H1 (cell line): Measurements from ENCODE around the gene SPPL3. TPM values are rescaled to one million over a fixed set of nuclear protein-coding genes. Genes with fewer than 3 reads are reported as not detected.

Experiments
- CTCF ChIA-PET: fragments of 300-600 bp; sonication (Branson Sonifier 250); formaldehyde crosslinking; loops from one replicate; lab custom pipeline; 2021; ENCODE audit not compliant: partially characterized antibody; lab: Charles Lee
- POLR2A ChIA-PET: fragments of 300-600 bp; sonication (Branson Sonifier 250); formaldehyde crosslinking; loops from one replicate; lab custom pipeline; 2021; ENCODE audit warnings: inconsistent platforms; ENCODE audit not compliant: partially characterized antibody; lab: Charles Lee
- DNase-seq, 2 experiments: peaks; one replicate each; pipeline versions ENCODE4 v3.0.0 to v3.0.0-alpha.2; 2010 to 2022; ENCODE audit warnings: low spot score in 2 of 2, low read depth in 1 of 2, mixed read lengths in 1 of 2
- FAIRE-seq: peaks from 2 replicates; lab custom pipeline; 2011; peaks lifted over from hg19 to GRCh38; lab: Jason Lieb, UNC
- H2AFZ ChIP-seq: 2 replicates; pipeline ENCODE4 v1.8.1; 2012; ENCODE audit warnings: low read length, inconsistent platforms
- H2AK5ac ChIP-seq: 2 replicates; pipeline ENCODE4 v1.6.1; 2013; ENCODE audit warnings: low read depth, low read length
- H2BK120ac ChIP-seq: replicated peaks from 2 replicates; pipeline ENCODE3; 2013; ENCODE audit warnings: low read depth, low read length, inconsistent platforms
- H2BK12ac ChIP-seq: 2 replicates; pipeline ENCODE4 v1.6.1; 2013; ENCODE audit warnings: low read depth, low read length
- H2BK15ac ChIP-seq: 2 replicates; pipeline ENCODE4 v1.6.1; 2013; ENCODE audit warnings: low read length
- H2BK20ac ChIP-seq: 2 replicates; pipeline ENCODE4 v1.6.1; 2013; ENCODE audit warnings: low read length
- H2BK5ac ChIP-seq: 2 replicates; pipeline ENCODE4 v1.6.1; 2013; ENCODE audit warnings: low read depth, low read length
- H3K14ac ChIP-seq: 2 replicates; pipeline ENCODE4 v1.6.1; 2013; ENCODE audit warnings: inconsistent platforms; ENCODE audit not compliant: insufficient read length
- H3K18ac ChIP-seq: 2 replicates; pipeline ENCODE4 v1.6.1; 2013; ENCODE audit warnings: low read length; ENCODE audit errors: extremely low read depth
- H3K23ac ChIP-seq: 2 replicates; pipeline ENCODE4 v1.6.1; 2013; ENCODE audit warnings: inconsistent platforms; ENCODE audit not compliant: insufficient read length
- H3K23me2 ChIP-seq: 2 replicates; pipeline ENCODE4 v1.6.1; 2013; ENCODE audit warnings: low read depth, low read length
- H3K27ac ChIP-seq: 2 replicates; pipeline ENCODE4 v1.6.1; 2011; ENCODE audit warnings: low read depth, low read length, inconsistent platforms
- H3K27me3 ChIP-seq, 4 experiments: replicated peaks in 1 of 4; 1 replicate in 1 of 4; 2 replicates in 3 of 4; pipeline versions ENCODE4 v1.6.1 to v1.8.1; 2011 to 2013; ENCODE audit warnings: low read length in 3 of 4, mild to moderate bottlenecking in 3 of 4, inconsistent platforms in 2 of 4, mixed read lengths in 2 of 4, moderate library complexity in 1 of 4; ENCODE audit not compliant: control insufficient read depth in 3 of 4, insufficient read depth in 3 of 4; ENCODE audit errors: extremely low read depth in 1 of 4
- H3K36me3 ChIP-seq, 4 experiments: 2 replicates each; pipeline versions ENCODE4 v1.6.1 to v1.8.1; 2011 to 2013; ENCODE audit warnings: mild to moderate bottlenecking in 4 of 4, low read length in 3 of 4, moderate library complexity in 2 of 4, control low read depth in 1 of 4, inconsistent platforms in 1 of 4; ENCODE audit not compliant: insufficient read depth in 4 of 4, control insufficient read depth in 2 of 4
- H3K4ac ChIP-seq: replicated peaks from 2 replicates; pipeline ENCODE3; 2013; ENCODE audit warnings: low read length, low read depth, mixed read lengths, inconsistent platforms; ENCODE audit not compliant: insufficient read length
- H3K4me1 ChIP-seq, 4 experiments: replicated peaks in 1 of 4; 1 replicate in 1 of 4; 2 replicates in 3 of 4; pipeline versions ENCODE4 v1.6.1 to v1.8.1; 2011 to 2013; ENCODE audit warnings: low read length in 3 of 4, inconsistent platforms in 2 of 4, mixed read lengths in 1 of 4; ENCODE audit not compliant: insufficient read depth in 4 of 4, control insufficient read depth in 3 of 4
- H3K4me2 ChIP-seq, 2 experiments: 2 replicates each; pipeline versions ENCODE4 v1.6.1 to v1.8.1; 2011 to 2013; ENCODE audit warnings: low read depth in 2 of 2, low read length in 2 of 2, control low read depth in 1 of 2, inconsistent platforms in 1 of 2, mild to moderate bottlenecking in 1 of 2; ENCODE audit not compliant: insufficient read depth in 1 of 2
- H3K4me3 ChIP-seq, 4 experiments: fragments of 200-600, 300-600 bp in 1 of 4; sonication (generic), shearing (Covaris generic), sonication (Bioruptor Twin) in 1 of 4; 2 replicates each; pipeline versions ENCODE4 v1.5.1 to v1.8.1; 2011 to 2016; ENCODE audit warnings: low read length in 4 of 4, low read depth in 3 of 4, control low read depth in 2 of 4, inconsistent platforms in 2 of 4, mild to moderate bottlenecking in 2 of 4, mixed read lengths in 1 of 4, moderate library complexity in 1 of 4; ENCODE audit not compliant: insufficient read depth in 2 of 4; ENCODE audit errors: extremely low read depth in 1 of 4
- H3K56ac ChIP-seq: replicated peaks from 2 replicates; pipeline ENCODE3; 2013; ENCODE audit warnings: low read depth, mild to moderate bottlenecking, mixed read lengths, low read length, inconsistent platforms; ENCODE audit not compliant: insufficient read length
- H3K79me1 ChIP-seq: 2 replicates; pipeline ENCODE4 v1.6.1; 2013; ENCODE audit warnings: low read depth, low read length, control low read depth
- H3K79me2 ChIP-seq, 2 experiments: 2 replicates each; pipeline versions ENCODE4 v1.6.1 to v1.8.1; 2012 to 2013; ENCODE audit warnings: low read length in 2 of 2, mild to moderate bottlenecking in 2 of 2, inconsistent platforms in 1 of 2; ENCODE audit not compliant: insufficient read depth in 2 of 2, control insufficient read depth in 1 of 2
- H3K9ac ChIP-seq, 4 experiments: replicated peaks in 1 of 4; 1 replicate in 1 of 4; 2 replicates in 3 of 4; pipeline versions ENCODE4 v1.6.1 to v1.8.1; 2011 to 2013; ENCODE audit warnings: low read depth in 3 of 4, low read length in 3 of 4, control low read depth in 2 of 4, mild to moderate bottlenecking in 2 of 4, moderate library complexity in 2 of 4, inconsistent platforms in 1 of 4; ENCODE audit errors: extremely low read depth in 1 of 4
- H3K9me3 ChIP-seq, 2 experiments: 2 replicates each; pipeline versions ENCODE4 v1.6.1 to v1.8.1; 2012 to 2013; ENCODE audit warnings: mild to moderate bottlenecking in 2 of 2, moderate library complexity in 2 of 2, control low read depth in 1 of 2, inconsistent platforms in 1 of 2, low read depth in 1 of 2, low read length in 1 of 2, mixed read lengths in 1 of 2; ENCODE audit not compliant: insufficient read depth in 2 of 2
- H4K20me1 ChIP-seq, 2 experiments: replicated peaks in 1 of 2; 2 replicates each; pipeline versions ENCODE3 to v1.8.1; 2011 to 2013; ENCODE audit warnings: inconsistent platforms in 2 of 2, low read length in 2 of 2, mild to moderate bottlenecking in 1 of 2; ENCODE audit not compliant: insufficient read depth in 2 of 2, control insufficient read depth in 1 of 2
- H4K5ac ChIP-seq: 2 replicates; pipeline ENCODE4 v1.6.1; 2013; ENCODE audit warnings: low read length, low read depth, mixed read lengths, inconsistent platforms; ENCODE audit not compliant: insufficient read length
- H4K8ac ChIP-seq: 2 replicates; pipeline ENCODE4 v1.8.0; 2013; ENCODE audit warnings: mild to moderate bottlenecking, moderate library complexity, low read length, inconsistent platforms; ENCODE audit not compliant: insufficient read depth; ENCODE audit errors: extremely low read depth
- H4K91ac ChIP-seq: replicated peaks from 2 replicates; pipeline ENCODE3; 2013; ENCODE audit warnings: low read length, mixed read lengths, inconsistent platforms; ENCODE audit not compliant: insufficient read length
- EGR1 ChIP-seq: IDR thresholded peaks from 2 replicates; pipeline ENCODE4 v1.6.1; 2011; ENCODE audit warnings: low read depth, low read length, borderline replicate concordance
- SIRT6 ChIP-seq: IDR thresholded peaks from one replicate; pipeline ENCODE4 v1.7.1; 2012; ENCODE audit warnings: low read length, inconsistent platforms
- WGBS, 2 experiments: shearing (Covaris generic) in 1 of 2; methylation state at CpG; one replicate each; pipeline versions ENCODE4 v1.1.6 to v1.1.7; 2013 to 2015; ENCODE audit warnings: low lambda C conversion rate in 2 of 2, mixed read lengths in 2 of 2, inconsistent platforms in 1 of 2, low coverage in 1 of 2, missing lambda C conversion rate in 1 of 2; ENCODE audit not compliant: insufficient replicate concordance in 2 of 2, insufficient coverage in 1 of 2, insufficient read length in 1 of 2; ENCODE audit errors: extremely low coverage in 1 of 2, missing lambda C conversion rate in 1 of 2; 5-methylcytosine and 5-hydroxymethylcytosine counted together
- polyA plus RNA-seq, 7 experiments: library from polyadenylated mRNA; depleted of rRNA in 3 of 7; stranded (reverse) in 5 of 7; unstranded in 2 of 7; fragments of >200 nt in 5 of 7; fragments of 200-250 nt in 2 of 7; gene quantifications; 1 replicate in 5 of 7; 2 replicates in 1 of 7; 4 replicates in 1 of 7; pipeline versions ENCODE4 v1.2.1 to v1.2.3, GENCODE V29; 2011 to 2013; ENCODE audit warnings: missing spikeins in 2 of 7, mixed read lengths in 2 of 7
- total RNA-seq: library from RNA; stranded (reverse); fragmentation: NEBNext Ultra II Directional; extraction: Animal tissue kit (Norgen Biotek cat#: 25700); gene quantifications from 2 replicates; pipeline ENCODE4 v1.2.1, GENCODE V29; 2021

Gene SPPL3
- total and polyA plus RNA-seq, 2 of the 8 experiments (the other 6 are each of a cell fraction or from before 2014, with no cell fraction given), result 27.3 to 48.4 TPM

DNA sequence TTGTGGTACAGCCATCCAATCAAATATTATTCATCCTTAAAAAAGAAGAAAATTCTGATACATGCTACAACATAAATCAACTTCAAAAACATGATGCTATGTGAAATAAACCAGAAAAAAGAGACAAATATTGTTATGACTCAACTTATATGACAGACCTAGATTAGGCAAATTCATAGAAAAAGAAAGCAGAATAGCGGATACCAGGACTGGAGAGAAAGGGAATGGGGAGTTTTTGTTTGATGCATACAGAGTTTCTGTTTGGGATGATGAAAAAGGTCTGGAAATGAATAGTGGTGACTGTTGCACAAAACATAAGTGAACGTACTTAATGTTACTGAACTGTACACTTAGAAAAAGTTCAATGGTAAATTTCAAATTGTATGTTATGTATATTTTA is 82.3 kb downstream of the SPPL3 start:
- Histone ChIP-seq H4K91ac (no peak overlapping the region), H2BK15ac (no peak overlapping the region), H2BK20ac (no peak overlapping the region), H3K9ac (no peak overlapping the region), H3K79me2 (peaks cover 0 to 73% of the 10 kb centered on the region in 2 experiments; a peak in 2 of 4 replicates), H2BK5ac (no peak overlapping the region), H3K27me3 (no peaks in the 10 kb centered on the region), H3K4ac (no peak overlapping the region), H2BK12ac (no peak overlapping the region), H2BK120ac (no peak overlapping the region), H4K5ac (no peak overlapping the region), H2AK5ac (no peak overlapping the region)
- POLR2A ChIA-PET, result no interaction called here
- TF ChIP-seq EGR1 (no peak), SIRT6 (no peak)
- TF ChIP-seq, all 59 proteins: peak for 0
- Histone ChIP-seq H4K20me1 (peaks cover 0 to 7% of the 10 kb centered on the region in 2 experiments), H3K23ac (no peak overlapping the region), H3K23me2 (no peaks in the 10 kb centered on the region), H3K56ac (no peak overlapping the region), H3K4me3 (no peak overlapping the region), H3K14ac (no peak overlapping the region), H3K79me1 (peaks cover 7% of the 10 kb centered on the region; the same call in 1 of the 2 replicates), H4K8ac (no peak overlapping the region), H3K18ac (no peak overlapping the region), H3K4me1 (peaks cover 0 to 7% (median 3%) of the 10 kb centered on the region in 4 experiments; a peak in 2 of 7 replicates), H3K4me2 (no peak overlapping the region), H3K36me3 (no peaks in the 10 kb centered on the region), H3K9me3 (no peaks in the 10 kb centered on the region), H2AFZ (no peak overlapping the region), H3K27ac (no peak overlapping the region)
- DNase-seq, result no peak
- no peak for FAIRE-seq
- 85% methylated on average over 2 of the region's 2 CpGs; no CpG with 5 or more reads in 1 of the 2 experiments for WGBS, 2 experiments
- CTCF ChIA-PET, result interaction anchor here (0.9 kb wide), 1 partner anchor 11 kb away, joined by 3 read pairs; no protein-coding TSS in a partner anchor
